Kidney glomerular epithelial cell (primary cell): ENCODE data around the gene RET.

ENCODE experiments used
- DNase-seq: peaks from one replicate; lab custom pipeline; 2025; lab: John Stamatoyannopoulos, UW

Gene RET

GRCh38 chr10:43108951-43109350, 32.1 kb downstream of the RET start:
- DNase-seq = no peak

GRCh38 chr10:43109671-43110249, 32.9 kb downstream of the RET start:
- no peak for DNase-seq

- no peak for DNase-seq
Observed at GRCh38 chr10:43110338-43111071, 33.6 kb downstream of the RET start.

- DNase-seq = no peak
Observed at GRCh38 chr10:43111101-43111500, 34.2 kb downstream of the RET start.

- no peak for DNase-seq
Observed at GRCh38 chr10:43111921-43112607, 35.2 kb downstream of the RET start.

GRCh38 chr10:43112608-43112961, 35.7 kb downstream of the RET start:
- no peak for DNase-seq

- DNase-seq = no peak
Observed at GRCh38 chr10:43113201-43114087, 36.6 kb downstream of the RET start.

GRCh38 chr10:43114088-43114742, 37.3 kb downstream of the RET start:
- no peak for DNase-seq

GRCh38 chr10:43114743-43115611, 38.1 kb downstream of the RET start:
- no peak for DNase-seq

- DNase-seq = no peak
Observed at GRCh38 chr10:43115881-43116595, 39.2 kb downstream of the RET start.

- DNase-seq = no peak
Observed at GRCh38 chr10:43116596-43116995, 39.7 kb downstream of the RET start.

- no peak for DNase-seq
Observed at GRCh38 chr10:43117031-43117776, 40.3 kb downstream of the RET start.

- no peak for DNase-seq
Observed at GRCh38 chr10:43117777-43118583, 41.1 kb downstream of the RET start.

GRCh38 chr10:43118631-43119415, 42.0 kb downstream of the RET start:
- DNase-seq = no peak

- no peak for DNase-seq
Observed at GRCh38 chr10:43119416-43120115, 42.7 kb downstream of the RET start.

GRCh38 chr10:43120116-43120928, 43.5 kb downstream of the RET start:
- no peak for DNase-seq
